ENCODE data around the gene KRT78.

DNA sequence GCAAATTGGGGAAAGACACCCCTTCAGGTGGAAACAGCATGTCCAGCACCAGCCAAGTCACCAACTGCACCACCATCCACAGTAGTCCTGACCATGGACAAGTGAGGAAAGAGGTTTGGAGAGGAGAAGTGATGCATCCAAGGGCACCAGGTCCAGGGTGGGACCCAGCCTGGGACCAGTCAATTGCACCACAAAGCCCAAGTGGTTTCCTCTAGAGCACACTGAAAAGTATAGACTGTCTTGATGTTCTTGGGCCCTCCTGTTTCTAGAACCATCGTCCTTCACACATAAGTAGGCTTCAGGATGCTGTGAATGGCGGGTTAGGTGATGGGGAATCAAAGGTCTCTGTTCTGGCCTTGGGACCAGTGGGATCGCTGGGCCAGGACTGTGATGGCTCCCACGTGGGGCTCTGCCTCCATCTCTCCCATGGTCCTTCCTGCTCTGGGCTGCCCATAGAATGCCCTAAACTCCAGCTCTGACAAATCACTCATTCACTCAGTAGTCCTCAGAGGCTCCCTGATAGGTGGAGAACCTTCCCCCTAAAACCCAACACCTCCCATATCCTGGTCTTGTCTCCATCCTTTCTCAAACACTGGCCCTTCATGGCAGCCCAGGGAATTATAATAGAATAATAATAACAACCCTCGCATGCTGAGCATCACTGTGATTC lies 23.9 kb downstream of the KRT78 start:
- TF ChIP-seq ZFP36 (IDR thresholded peaks at IDR 0.05; ENCODE audit: borderline replicate concordance, partially characterized antibody) (no peak), POLR2A (IDR thresholded peaks at IDR 0.05; ENCODE audit: low read length) (no peak), JUN (IDR thresholded peaks at IDR 0.05) (no peak), JUNB (IDR thresholded peaks at IDR 0.05) (no peak), ESRRA (IDR thresholded peaks at IDR 0.05; ENCODE audit: borderline replicate concordance, low read length) (no peak), MYC (IDR thresholded peaks at IDR 0.05; ENCODE audit: borderline replicate concordance, low read length) (no peak), SMC3 (IDR thresholded peaks at IDR 0.05) (no peak), TP53 (CRISPR knock-in tag; IDR thresholded peaks at IDR 0.05) (no peak), CBX2 (IDR thresholded peaks at IDR 0.05; ENCODE audit: borderline replicate concordance, low read depth) (no peak)
- TF ChIP-seq, protein P1, sequence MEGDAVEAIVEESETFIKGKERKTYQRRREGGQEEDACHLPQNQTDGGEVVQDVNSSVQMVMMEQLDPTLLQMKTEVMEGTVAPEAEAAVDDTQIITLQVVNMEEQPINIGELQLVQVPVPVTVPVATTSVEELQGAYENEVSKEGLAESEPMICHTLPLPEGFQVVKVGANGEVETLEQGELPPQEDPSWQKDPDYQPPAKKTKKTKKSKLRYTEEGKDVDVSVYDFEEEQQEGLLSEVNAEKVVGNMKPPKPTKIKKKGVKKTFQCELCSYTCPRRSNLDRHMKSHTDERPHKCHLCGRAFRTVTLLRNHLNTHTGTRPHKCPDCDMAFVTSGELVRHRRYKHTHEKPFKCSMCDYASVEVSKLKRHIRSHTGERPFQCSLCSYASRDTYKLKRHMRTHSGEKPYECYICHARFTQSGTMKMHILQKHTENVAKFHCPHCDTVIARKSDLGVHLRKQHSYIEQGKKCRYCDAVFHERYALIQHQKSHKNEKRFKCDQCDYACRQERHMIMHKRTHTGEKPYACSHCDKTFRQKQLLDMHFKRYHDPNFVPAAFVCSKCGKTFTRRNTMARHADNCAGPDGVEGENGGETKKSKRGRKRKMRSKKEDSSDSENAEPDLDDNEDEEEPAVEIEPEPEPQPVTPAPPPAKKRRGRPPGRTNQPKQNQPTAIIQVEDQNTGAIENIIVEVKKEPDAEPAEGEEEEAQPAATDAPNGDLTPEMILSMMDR (IDR thresholded peaks at IDR 0.05), result no peak
- TF ChIP-seq, protein P2, sequence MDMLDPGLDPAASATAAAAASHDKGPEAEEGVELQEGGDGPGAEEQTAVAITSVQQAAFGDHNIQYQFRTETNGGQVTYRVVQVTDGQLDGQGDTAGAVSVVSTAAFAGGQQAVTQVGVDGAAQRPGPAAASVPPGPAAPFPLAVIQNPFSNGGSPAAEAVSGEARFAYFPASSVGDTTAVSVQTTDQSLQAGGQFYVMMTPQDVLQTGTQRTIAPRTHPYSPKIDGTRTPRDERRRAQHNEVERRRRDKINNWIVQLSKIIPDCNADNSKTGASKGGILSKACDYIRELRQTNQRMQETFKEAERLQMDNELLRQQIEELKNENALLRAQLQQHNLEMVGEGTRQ (IDR thresholded peaks at IDR 0.05), result no peak
- TF ChIP-seq, protein P3, sequence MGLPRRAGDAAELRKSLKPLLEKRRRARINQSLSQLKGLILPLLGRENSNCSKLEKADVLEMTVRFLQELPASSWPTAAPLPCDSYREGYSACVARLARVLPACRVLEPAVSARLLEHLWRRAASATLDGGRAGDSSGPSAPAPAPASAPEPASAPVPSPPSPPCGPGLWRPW (IDR thresholded peaks at IDR 0.05), result no peak
- TF ChIP-seq, protein P4, sequence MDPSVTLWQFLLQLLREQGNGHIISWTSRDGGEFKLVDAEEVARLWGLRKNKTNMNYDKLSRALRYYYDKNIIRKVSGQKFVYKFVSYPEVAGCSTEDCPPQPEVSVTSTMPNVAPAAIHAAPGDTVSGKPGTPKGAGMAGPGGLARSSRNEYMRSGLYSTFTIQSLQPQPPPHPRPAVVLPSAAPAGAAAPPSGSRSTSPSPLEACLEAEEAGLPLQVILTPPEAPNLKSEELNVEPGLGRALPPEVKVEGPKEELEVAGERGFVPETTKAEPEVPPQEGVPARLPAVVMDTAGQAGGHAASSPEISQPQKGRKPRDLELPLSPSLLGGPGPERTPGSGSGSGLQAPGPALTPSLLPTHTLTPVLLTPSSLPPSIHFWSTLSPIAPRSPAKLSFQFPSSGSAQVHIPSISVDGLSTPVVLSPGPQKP (IDR thresholded peaks at IDR 0.05; ENCODE audit: low read depth, low read length), result no peak
- TF ChIP-seq, protein P5, sequence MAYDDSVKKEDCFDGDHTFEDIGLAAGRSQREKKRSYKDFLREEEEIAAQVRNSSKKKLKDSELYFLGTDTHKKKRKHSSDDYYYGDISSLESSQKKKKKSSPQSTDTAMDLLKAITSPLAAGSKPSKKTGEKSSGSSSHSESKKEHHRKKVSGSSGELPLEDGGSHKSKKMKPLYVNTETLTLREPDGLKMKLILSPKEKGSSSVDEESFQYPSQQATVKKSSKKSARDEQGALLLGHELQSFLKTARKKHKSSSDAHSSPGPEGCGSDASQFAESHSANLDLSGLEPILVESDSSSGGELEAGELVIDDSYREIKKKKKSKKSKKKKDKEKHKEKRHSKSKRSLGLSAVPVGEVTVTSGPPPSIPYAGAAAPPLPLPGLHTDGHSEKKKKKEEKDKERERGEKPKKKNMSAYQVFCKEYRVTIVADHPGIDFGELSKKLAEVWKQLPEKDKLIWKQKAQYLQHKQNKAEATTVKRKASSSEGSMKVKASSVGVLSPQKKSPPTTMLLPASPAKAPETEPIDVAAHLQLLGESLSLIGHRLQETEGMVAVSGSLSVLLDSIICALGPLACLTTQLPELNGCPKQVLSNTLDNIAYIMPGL (CRISPR knock-in tag; IDR thresholded peaks at IDR 0.05; ENCODE audit: borderline replicate concordance), result no peak

All from A549 (cell line).